ENCODE data around the gene SH3RF3.

DNA sequence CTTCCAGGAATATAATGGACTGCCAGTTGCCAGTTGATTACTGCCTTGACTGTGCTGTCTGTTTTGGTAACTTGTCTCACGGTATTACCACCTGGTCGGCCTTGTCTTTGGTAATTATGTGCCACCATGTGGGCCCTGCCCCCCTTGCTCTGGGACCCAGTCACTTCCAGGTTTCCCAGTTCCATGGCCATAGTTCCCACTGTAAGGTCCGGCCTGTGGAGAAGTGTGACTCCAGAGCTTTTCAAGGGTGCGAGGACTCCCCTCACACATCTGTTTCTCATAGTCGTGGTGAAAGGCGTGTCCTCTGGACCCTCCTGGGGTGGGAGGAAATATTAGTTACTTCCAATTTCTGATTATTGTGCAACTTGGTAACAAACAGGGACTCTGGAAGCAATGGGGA, 334.2 kb downstream of the SH3RF3 start:
- TF ChIP-seq, protein P1, sequence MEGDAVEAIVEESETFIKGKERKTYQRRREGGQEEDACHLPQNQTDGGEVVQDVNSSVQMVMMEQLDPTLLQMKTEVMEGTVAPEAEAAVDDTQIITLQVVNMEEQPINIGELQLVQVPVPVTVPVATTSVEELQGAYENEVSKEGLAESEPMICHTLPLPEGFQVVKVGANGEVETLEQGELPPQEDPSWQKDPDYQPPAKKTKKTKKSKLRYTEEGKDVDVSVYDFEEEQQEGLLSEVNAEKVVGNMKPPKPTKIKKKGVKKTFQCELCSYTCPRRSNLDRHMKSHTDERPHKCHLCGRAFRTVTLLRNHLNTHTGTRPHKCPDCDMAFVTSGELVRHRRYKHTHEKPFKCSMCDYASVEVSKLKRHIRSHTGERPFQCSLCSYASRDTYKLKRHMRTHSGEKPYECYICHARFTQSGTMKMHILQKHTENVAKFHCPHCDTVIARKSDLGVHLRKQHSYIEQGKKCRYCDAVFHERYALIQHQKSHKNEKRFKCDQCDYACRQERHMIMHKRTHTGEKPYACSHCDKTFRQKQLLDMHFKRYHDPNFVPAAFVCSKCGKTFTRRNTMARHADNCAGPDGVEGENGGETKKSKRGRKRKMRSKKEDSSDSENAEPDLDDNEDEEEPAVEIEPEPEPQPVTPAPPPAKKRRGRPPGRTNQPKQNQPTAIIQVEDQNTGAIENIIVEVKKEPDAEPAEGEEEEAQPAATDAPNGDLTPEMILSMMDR (IDR thresholded peaks at IDR 0.05) = no peak
- TF ChIP-seq POLR2A (IDR thresholded peaks at IDR 0.05) = no peak

Data from vagina (tissue), 2 donors.